GM21515 (cell line): ENCODE measurements around the gene FAM151B.
"Not testable (repeated sequence)": the region's sequence is repeated elsewhere in the genome, so short reads cannot be mapped to it uniquely, and the experiment has no call there.

ENCODE experiments used
- ATAC-seq: cut with Tn5 transposase; IDR thresholded peaks from one replicate; pipeline ENCODE4 v1.9.1; 2021; ENCODE audit not compliant: unreplicated experiment

FAM151B gene

GRCh38 chr5:80503641-80504040, 15.7 kb downstream of the FAM151B start:
- ATAC-seq, result no peak

GRCh38 chr5:80504833-80505232, 16.9 kb downstream of the FAM151B start:
- no peak for ATAC-seq

- no peak for ATAC-seq
Measured at GRCh38 chr5:80507663-80508062, 19.8 kb downstream of the FAM151B start.

GRCh38 chr5:80508844-80509243, 20.9 kb downstream of the FAM151B start:
- no peak for ATAC-seq

GRCh38 chr5:80509362-80509761, 21.5 kb downstream of the FAM151B start:
- ATAC-seq, result no peak

GRCh38 chr5:80516826-80517225, 28.9 kb downstream of the FAM151B start:
- no peak for ATAC-seq

GRCh38 chr5:80540691-80541090, 52.8 kb downstream of the FAM151B start:
- ATAC-seq, result no peak

- ATAC-seq, result no peak
Measured at GRCh38 chr5:80541392-80541791, 53.5 kb downstream of the FAM151B start.

- no peak for ATAC-seq
Measured at GRCh38 chr5:80554646-80555045, 66.7 kb downstream of the FAM151B start.

GRCh38 chr5:80555099-80555498, 67.2 kb downstream of the FAM151B start:
- ATAC-seq, result no peak

- ATAC-seq, result no peak
Measured at GRCh38 chr5:80559244-80559643, 71.3 kb downstream of the FAM151B start.

GRCh38 chr5:80565330-80565729, 77.4 kb downstream of the FAM151B start:
- ATAC-seq, result no peak

GRCh38 chr5:80566711-80567259, 78.9 kb downstream of the FAM151B start:
- ATAC-seq, result no peak

- ATAC-seq, result no peak
Measured at GRCh38 chr5:80568251-80568650, 80.4 kb downstream of the FAM151B start.

- no peak for ATAC-seq
Measured at GRCh38 chr5:80569086-80569960, 81.4 kb downstream of the FAM151B start.

- ATAC-seq, result peak; percentile 55
Measured at GRCh38 chr5:80569961-80570786, 82.3 kb downstream of the FAM151B start, which contains the start of gene ANKRD34B. Gene ANKRD34B, minus strand, starts transcription at chr5:80570280. Its CDS starts 10,261 bp downstream, at chr5:80560019.

GRCh38 chr5:80573062-80573461, 85.2 kb downstream of the FAM151B start:
- ATAC-seq, result no peak

- ATAC-seq, result no peak
Measured at GRCh38 chr5:80576383-80576782, 88.5 kb downstream of the FAM151B start.

- ATAC-seq, result no peak
Measured at GRCh38 chr5:80577707-80578106, 89.8 kb downstream of the FAM151B start.

- no peak for ATAC-seq
Measured at GRCh38 chr5:80579050-80579449, 91.2 kb downstream of the FAM151B start.

- ATAC-seq, result not testable (repeated sequence)
Measured at GRCh38 chr5:80580291-80580690, 92.4 kb downstream of the FAM151B start.

- ATAC-seq, result no peak
Measured at GRCh38 chr5:80584770-80585169, 96.9 kb downstream of the FAM151B start.
